ENCODE measurements around the gene GOLT1A. TPM values are rescaled to one million over a fixed set of nuclear protein-coding genes. Genes with fewer than 3 reads are reported as not detected.
A peak's percentile ranks its signal among the peaks of the same experiment; 100 is the strongest.

The GOLT1A gene
- total RNA-seq (2014; rRNA removed; shearing (Covaris generic)) = not detected in 2 replicates
- not detected in 2 replicates for polyA plus RNA-seq (2015; cell fraction: cytosol; rRNA removed)
- not detected in 2 replicates for polyA plus RNA-seq (2015; cell fraction: nucleus; rRNA removed)

GRCh38 chr1:204213668-204214662, at the start of gene GOLT1A:
TSS of gene GOLT1A (minus strand) at chr1:204213988. CDS start at chr1:204213906, 82 bp downstream.
- in situ Hi-C loops (cut with HindIII; ENCODE audit: low pct_unique_long_range_greater_than_20kb, low sequenced_read_pairs) = loop anchor here (10.0 kb wide), 1 partner anchor 151 kb away; no protein-coding TSS in a partner anchor
- DNase-seq (ENCODE audit: low read depth, low spot score) = peak; percentile 84

GRCh38 chr1:204263254-204263910, 49.6 kb upstream of the GOLT1A start:
- DNase-seq (ENCODE audit: low read depth, low spot score) = no peak
- in situ Hi-C loops (cut with HindIII; ENCODE audit: low pct_unique_long_range_greater_than_20kb, low sequenced_read_pairs) = no loop called here

GRCh38 chr1:204262506-204263253, 48.9 kb upstream of the GOLT1A start:
- peak; percentile 35 for DNase-seq (ENCODE audit: low read depth, low spot score)
- in situ Hi-C loops (cut with HindIII; ENCODE audit: low pct_unique_long_range_greater_than_20kb, low sequenced_read_pairs) = no loop called here

- in situ Hi-C loops (cut with HindIII; ENCODE audit: low pct_unique_long_range_greater_than_20kb, low sequenced_read_pairs) = no loop called here
Observed at GRCh38 chr1:204261746-204262505, 48.1 kb upstream of the GOLT1A start.

GRCh38 chr1:204261266-204261665, 47.5 kb upstream of the GOLT1A start:
- in situ Hi-C loops (cut with HindIII; ENCODE audit: low pct_unique_long_range_greater_than_20kb, low sequenced_read_pairs) = no loop called here
- DNase-seq (ENCODE audit: low read depth, low spot score) = no peak

More at GRCh38 chr1:204261746-204262505, 48.1 kb upstream of the GOLT1A start:
- no peak for DNase-seq (ENCODE audit: low read depth, low spot score)

GRCh38 chr1:204260601-204261197, 46.9 kb upstream of the GOLT1A start:
- in situ Hi-C loops (cut with HindIII; ENCODE audit: low pct_unique_long_range_greater_than_20kb, low sequenced_read_pairs) = no loop called here
- DNase-seq (ENCODE audit: low read depth, low spot score) = no peak

GRCh38 chr1:204259782-204260181, 46.0 kb upstream of the GOLT1A start:
- in situ Hi-C loops (cut with HindIII; ENCODE audit: low pct_unique_long_range_greater_than_20kb, low sequenced_read_pairs) = no loop called here
- DNase-seq (ENCODE audit: low read depth, low spot score) = no peak

GRCh38 chr1:204259196-204259595, 45.4 kb upstream of the GOLT1A start:
- no peak for DNase-seq (ENCODE audit: low read depth, low spot score)

GRCh38 chr1:204258213-204259115, 44.7 kb upstream of the GOLT1A start:
- DNase-seq (ENCODE audit: low read depth, low spot score) = peak; percentile 74
- in situ Hi-C loops (cut with HindIII; ENCODE audit: low pct_unique_long_range_greater_than_20kb, low sequenced_read_pairs) = no loop called here

More at GRCh38 chr1:204259196-204259595, 45.4 kb upstream of the GOLT1A start:
- in situ Hi-C loops (cut with HindIII; ENCODE audit: low pct_unique_long_range_greater_than_20kb, low sequenced_read_pairs) = no loop called here

- in situ Hi-C loops (cut with HindIII; ENCODE audit: low pct_unique_long_range_greater_than_20kb, low sequenced_read_pairs) = no loop called here
- DNase-seq (ENCODE audit: low read depth, low spot score) = no peak
Observed at GRCh38 chr1:204257446-204257845, 43.7 kb upstream of the GOLT1A start.

GRCh38 chr1:204256531-204256930, 42.7 kb upstream of the GOLT1A start:
- in situ Hi-C loops (cut with HindIII; ENCODE audit: low pct_unique_long_range_greater_than_20kb, low sequenced_read_pairs) = no loop called here

GRCh38 chr1:204255966-204256365, 42.2 kb upstream of the GOLT1A start:
- in situ Hi-C loops (cut with HindIII; ENCODE audit: low pct_unique_long_range_greater_than_20kb, low sequenced_read_pairs) = no loop called here
- no peak for DNase-seq (ENCODE audit: low read depth, low spot score)

More at GRCh38 chr1:204256531-204256930, 42.7 kb upstream of the GOLT1A start:
- DNase-seq (ENCODE audit: low read depth, low spot score) = no peak

GRCh38 chr1:204255225-204255624, 41.4 kb upstream of the GOLT1A start:
- in situ Hi-C loops (cut with HindIII; ENCODE audit: low pct_unique_long_range_greater_than_20kb, low sequenced_read_pairs) = no loop called here

GRCh38 chr1:204254031-204254661, 40.4 kb upstream of the GOLT1A start:
- peak; percentile 65 for DNase-seq (ENCODE audit: low read depth, low spot score)
- in situ Hi-C loops (cut with HindIII; ENCODE audit: low pct_unique_long_range_greater_than_20kb, low sequenced_read_pairs) = no loop called here

More at GRCh38 chr1:204255225-204255624, 41.4 kb upstream of the GOLT1A start:
- no peak for DNase-seq (ENCODE audit: low read depth, low spot score)

Data from SK-MEL-5 (cell line).